ENCODE measurements around the gene TCTA. TPM values are rescaled to one million over a fixed set of nuclear protein-coding genes. Genes with fewer than 3 reads are reported as not detected.
A peak's percentile ranks its signal among the peaks of the same experiment; 100 is the strongest.

TCTA gene
- polyA plus RNA-seq, 1 of the 3 experiments (the other 2 are of a cell fraction): 42.1 TPM

GRCh38 chr3:49453621-49454020, 41.4 kb downstream of the TCTA start (continued):
- TF ChIP-seq, protein P1, sequence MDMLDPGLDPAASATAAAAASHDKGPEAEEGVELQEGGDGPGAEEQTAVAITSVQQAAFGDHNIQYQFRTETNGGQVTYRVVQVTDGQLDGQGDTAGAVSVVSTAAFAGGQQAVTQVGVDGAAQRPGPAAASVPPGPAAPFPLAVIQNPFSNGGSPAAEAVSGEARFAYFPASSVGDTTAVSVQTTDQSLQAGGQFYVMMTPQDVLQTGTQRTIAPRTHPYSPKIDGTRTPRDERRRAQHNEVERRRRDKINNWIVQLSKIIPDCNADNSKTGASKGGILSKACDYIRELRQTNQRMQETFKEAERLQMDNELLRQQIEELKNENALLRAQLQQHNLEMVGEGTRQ (IDR thresholded peaks at IDR 0.05; ENCODE audit: borderline replicate concordance, low read depth, low read length): no peak

- WGBS (ENCODE audit: low lambda C conversion rate): 93% methylated on average over 2 of the region's 2 CpGs
- H3K27me3 ChIP-seq (ENCODE audit: insufficient read depth): no peaks in the 10 kb centered on the region
- POLR2A ChIA-PET: interaction anchor here (0.9 kb wide), 1 partner anchor 43 kb away, joined by 3 read pairs; the partner anchor contains the start of gene RHOA
- CTCF ChIA-PET: interaction anchor here (0.7 to 1.3 kb wide), 4 partner anchors 75 to 284 kb away, joined by 3 read pairs; partner anchors contain the start of gene USP4
- H3K9me3 ChIP-seq: no peaks in the 10 kb centered on the region
- H3K79me2 ChIP-seq (ENCODE audit: insufficient read depth): no peaks in the 10 kb centered on the region
- H3K9me2 ChIP-seq: no peaks in the 10 kb centered on the region
- H3K4me2 ChIP-seq: no peak overlapping the region
- no peak for DNase-seq
- no peak overlapping the region for H3K4me3 ChIP-seq (ENCODE audit: low read depth in 2 of 2, low read length in 1 of 2)
- H4K20me1 ChIP-seq (ENCODE audit: insufficient read depth): no peaks in the 10 kb centered on the region
- no peak overlapping the region for H2AFZ ChIP-seq (ENCODE audit: low read depth)
- H3K4me1 ChIP-seq (ENCODE audit: control insufficient read depth in 1 of 2, insufficient read depth in 2 of 2, low read depth in 1 of 2, low read length in 1 of 2): peaks cover 0 to 7% of the 10 kb centered on the region in 2 experiments; a peak in 1 of 4 replicates
- no peak overlapping the region for H3K9ac ChIP-seq
- TF ChIP-seq EZH2phosphoT487 (IDR thresholded peaks at IDR 0.05; ENCODE audit: borderline replicate concordance, low read depth) (no peak), RAD21 (IDR thresholded peaks at IDR 0.05; ENCODE audit: low read length) (peak; percentile 37), RXRA (IDR thresholded peaks at IDR 0.05; ENCODE audit: borderline replicate concordance, low read depth) (no peak)
- TF ChIP-seq, protein P1 (IDR thresholded peaks at IDR 0.05; ENCODE audit: borderline replicate concordance, low read depth, low read length): no peak
- H3F3A ChIP-seq (replicated peaks; ENCODE audit: insufficient read depth): no peaks in the 10 kb centered on the region
- no peak overlapping the region for H3K27ac ChIP-seq (ENCODE audit: low read depth in 2 of 2, low read length in 1 of 2)
- H3K36me3 ChIP-seq (replicated peaks in 1 of 2; ENCODE audit: control insufficient read depth in 1 of 2, insufficient read depth in 2 of 2, low read length in 1 of 2): no peaks in the 10 kb centered on the region
Measured at GRCh38 chr3:49454458-49454857, 42.2 kb downstream of the TCTA start.

DNA sequence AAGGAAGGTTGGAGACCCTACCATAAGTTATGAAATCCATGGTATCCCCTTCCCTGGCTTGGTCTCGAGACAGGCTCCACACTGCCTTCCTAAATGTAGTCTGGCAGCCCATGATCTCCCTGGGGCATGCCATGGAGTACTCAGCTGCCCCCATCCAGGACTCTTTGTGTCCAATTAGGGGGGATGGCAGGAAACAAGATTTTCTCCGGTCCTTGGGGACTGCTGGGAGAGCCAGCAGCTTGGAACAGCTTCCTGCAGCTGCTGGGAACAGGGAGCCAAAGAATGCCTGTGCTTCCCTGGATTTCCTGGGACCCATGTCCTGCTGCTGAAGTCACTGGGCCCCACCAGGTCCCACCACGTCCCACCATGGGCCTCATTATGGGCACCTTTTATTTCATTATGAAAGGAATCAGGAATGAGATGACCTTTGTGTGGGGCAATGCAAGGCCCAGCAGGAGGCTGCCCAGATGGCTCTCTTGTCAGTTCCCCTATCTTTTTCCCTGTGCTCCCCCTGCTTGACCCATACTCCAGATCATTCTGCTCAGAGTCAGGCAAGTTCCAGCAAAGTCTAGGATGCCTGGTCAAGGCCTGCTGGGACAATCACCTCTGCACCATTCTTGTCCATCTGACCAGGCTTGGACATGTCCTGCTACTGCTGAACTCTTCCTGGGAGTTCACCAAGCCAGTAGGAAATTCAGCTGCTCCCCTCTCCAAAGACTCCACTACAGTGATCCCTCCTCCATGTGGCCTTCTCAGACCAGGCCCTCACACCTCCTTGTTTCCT, 42.9 kb downstream of the TCTA start:
- DNase-seq: no peak
- TF ChIP-seq TEAD4 (IDR thresholded peaks at IDR 0.05; ENCODE audit: borderline replicate concordance, insufficient read depth) (no peak), FOSL2 (IDR thresholded peaks at IDR 0.05; ENCODE audit: borderline replicate concordance, low read depth) (no peak), RXRA (IDR thresholded peaks at IDR 0.05; ENCODE audit: borderline replicate concordance, low read depth) (no peak), MXI1 (IDR thresholded peaks at IDR 0.05; ENCODE audit: low read depth, low read length) (no peak), JUND (IDR thresholded peaks at IDR 0.05) (no peak)
- no peak overlapping the region for H2AFZ ChIP-seq (ENCODE audit: low read depth)
- H3K79me2 ChIP-seq (ENCODE audit: insufficient read depth): no peaks in the 10 kb centered on the region
- no peaks in the 10 kb centered on the region for H3K27me3 ChIP-seq (ENCODE audit: insufficient read depth)
- no peaks in the 10 kb centered on the region for H3K36me3 ChIP-seq (replicated peaks in 1 of 2; ENCODE audit: control insufficient read depth in 1 of 2, insufficient read depth in 2 of 2, low read length in 1 of 2)
- WGBS (ENCODE audit: low lambda C conversion rate): 89% methylated on average over 2 of the region's 3 CpGs
- POLR2A ChIA-PET: interaction anchor here (0.9 kb wide), 1 partner anchor 43 kb away, joined by 3 read pairs; the partner anchor contains the start of gene RHOA
- H3K27ac ChIP-seq (ENCODE audit: low read depth in 2 of 2, low read length in 1 of 2): no peak overlapping the region
- peaks cover 0 to 7% of the 10 kb centered on the region in 2 experiments; a peak in 1 of 4 replicates for H3K4me1 ChIP-seq (ENCODE audit: control insufficient read depth in 1 of 2, insufficient read depth in 2 of 2, low read depth in 1 of 2, low read length in 1 of 2)
- no peak overlapping the region for H3K9ac ChIP-seq
- no peak overlapping the region for H3K4me2 ChIP-seq
- no peaks in the 10 kb centered on the region for H3K9me2 ChIP-seq
- no peak overlapping the region for H3K4me3 ChIP-seq (ENCODE audit: low read depth in 2 of 2, low read length in 1 of 2)
- CTCF ChIA-PET: interaction anchor here (0.6 to 1.3 kb wide), 5 partner anchors 75 to 284 kb away, joined by 3 read pairs; partner anchors contain the start of gene USP4
- H3F3A ChIP-seq (replicated peaks; ENCODE audit: insufficient read depth): no peaks in the 10 kb centered on the region
- H3K9me3 ChIP-seq: no peaks in the 10 kb centered on the region
- H4K20me1 ChIP-seq (ENCODE audit: insufficient read depth): no peaks in the 10 kb centered on the region

Data from SK-N-SH (cell line).